Stomach smooth muscle (tissue), 2 donors: ENCODE measurements around the gene ADRM1.

ENCODE experiments used
- H3K27ac ChIP-seq: one replicate; pipeline ENCODE4 v1.7.0; 2013; ENCODE audit warnings: mild to moderate bottlenecking, low read length, inconsistent platforms
- H3K27me3 ChIP-seq, 2 donors: one replicate each; pipeline ENCODE4 v1.7.0; 2013; ENCODE audit warnings: low read length in 2 of 2; ENCODE audit not compliant: insufficient read depth in 2 of 2, control insufficient read depth in 1 of 2
- H3K36me3 ChIP-seq, 2 donors: one replicate each; pipeline ENCODE4 v1.7.0; 2013; ENCODE audit warnings: low read length in 2 of 2; ENCODE audit not compliant: control insufficient read depth in 2 of 2, insufficient read depth in 2 of 2
- H3K4me1 ChIP-seq: one replicate; pipeline ENCODE4 v1.7.0; 2013; ENCODE audit warnings: low read length; ENCODE audit not compliant: control insufficient read depth, insufficient read depth
- H3K4me3 ChIP-seq, 2 donors: one replicate each; pipeline ENCODE4 v1.7.0; 2013; ENCODE audit warnings: low read length in 2 of 2
- H3K9ac ChIP-seq, 2 donors: one replicate each; pipeline ENCODE4 v1.7.0; 2013; ENCODE audit warnings: low read length in 2 of 2, mild to moderate bottlenecking in 1 of 2
- H3K9me3 ChIP-seq, 2 donors: one replicate each; pipeline ENCODE4 v1.7.0; 2013; ENCODE audit warnings: low read length in 2 of 2; ENCODE audit not compliant: control insufficient read depth in 2 of 2
- donor health status: healthy.
- donor health status: Pancreatic carcinoma.

The ADRM1 gene

GRCh38 chr20:62298577-62299249, 4.1 kb upstream of the ADRM1 start:
- Histone ChIP-seq H3K9me3 (no peaks in the 10 kb centered on the region), H3K9ac (no peak overlapping the region), H3K36me3 (peaks cover 8 to 24% of the 10 kb centered on the region in 2 donors), H3K27ac (no peak overlapping the region), H3K4me3 (no peak overlapping the region), H3K4me1 (peaks cover 10% of the 10 kb centered on the region), H3K27me3 (no peaks in the 10 kb centered on the region)

DNA sequence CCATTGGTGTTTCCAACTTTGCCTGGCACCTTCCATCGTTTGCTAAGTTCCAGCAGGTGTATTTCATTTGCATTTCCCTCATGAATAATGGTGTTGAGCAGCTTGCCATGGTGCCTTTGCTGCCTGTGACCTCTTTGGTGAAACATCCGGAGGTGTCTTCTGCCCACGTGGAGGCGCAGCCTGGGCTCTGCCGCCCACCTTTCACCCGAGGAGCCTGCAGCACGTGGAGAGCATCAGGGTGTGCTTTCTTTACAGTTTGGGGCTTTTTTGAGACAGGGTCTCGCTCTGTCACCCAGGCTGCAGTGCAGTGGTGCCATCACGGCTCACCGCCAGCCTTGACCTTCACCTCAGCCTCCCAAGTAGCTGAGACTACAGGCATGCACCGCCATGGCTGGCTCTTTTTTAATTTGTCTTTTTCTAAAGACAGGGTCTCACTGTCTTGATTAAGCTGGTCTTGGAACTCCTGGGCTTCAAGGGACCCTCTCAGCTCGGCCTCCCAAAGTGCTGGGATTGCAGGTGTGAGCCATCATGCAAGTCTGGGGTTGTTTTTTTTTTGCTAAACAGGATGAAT, 3.0 kb upstream of the ADRM1 start:
- peaks cover 20% of the 10 kb centered on the region for H3K4me1 ChIP-seq
- no peaks in the 10 kb centered on the region for H3K9me3 ChIP-seq
- no peak overlapping the region for H3K9ac ChIP-seq
- H3K4me3 ChIP-seq = no peak overlapping the region
- no peak overlapping the region for H3K27ac ChIP-seq
- H3K36me3 ChIP-seq = peaks cover 11 to 16% of the 10 kb centered on the region in 2 donors
- no peaks in the 10 kb centered on the region for H3K27me3 ChIP-seq

DNA sequence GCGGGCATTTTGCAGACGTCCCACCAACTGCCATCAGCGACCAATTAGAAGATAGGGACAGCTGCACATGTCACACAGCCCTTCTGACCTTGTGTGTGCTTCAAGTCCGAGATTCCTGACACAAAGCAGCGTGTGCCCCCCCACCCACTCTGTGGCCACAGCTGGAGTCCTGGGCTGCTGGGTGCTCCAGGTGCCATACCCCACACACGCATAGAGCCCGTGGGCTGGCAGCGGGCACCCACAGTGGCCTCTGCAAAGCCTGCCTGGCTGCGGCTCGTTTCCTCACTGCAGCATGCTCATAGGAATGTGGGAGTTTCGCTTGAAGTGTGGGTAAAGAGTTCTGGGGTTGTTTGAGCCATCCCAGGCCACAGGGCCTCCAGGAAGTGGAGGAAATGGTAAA, 2.5 kb upstream of the ADRM1 start:
- Histone ChIP-seq H3K27ac (no peak overlapping the region), H3K4me1 (peaks cover 25% of the 10 kb centered on the region), H3K4me3 (no peak overlapping the region), H3K27me3 (no peaks in the 10 kb centered on the region), H3K9ac (no peak overlapping the region), H3K9me3 (no peaks in the 10 kb centered on the region), H3K36me3 (peaks cover 8 to 16% of the 10 kb centered on the region in 2 donors)

- H3K9me3 ChIP-seq = no peaks in the 10 kb centered on the region
- no peaks in the 10 kb centered on the region for H3K27me3 ChIP-seq
- H3K27ac ChIP-seq = no peak overlapping the region
- peaks cover 34% of the 10 kb centered on the region for H3K4me1 ChIP-seq
- H3K36me3 ChIP-seq = peaks cover 5 to 15% of the 10 kb centered on the region in 2 donors
- H3K9ac ChIP-seq = no peak overlapping the region
- H3K4me3 ChIP-seq = no peak overlapping the region
Measured at GRCh38 chr20:62301111-62301668, 1.6 kb upstream of the ADRM1 start.

DNA sequence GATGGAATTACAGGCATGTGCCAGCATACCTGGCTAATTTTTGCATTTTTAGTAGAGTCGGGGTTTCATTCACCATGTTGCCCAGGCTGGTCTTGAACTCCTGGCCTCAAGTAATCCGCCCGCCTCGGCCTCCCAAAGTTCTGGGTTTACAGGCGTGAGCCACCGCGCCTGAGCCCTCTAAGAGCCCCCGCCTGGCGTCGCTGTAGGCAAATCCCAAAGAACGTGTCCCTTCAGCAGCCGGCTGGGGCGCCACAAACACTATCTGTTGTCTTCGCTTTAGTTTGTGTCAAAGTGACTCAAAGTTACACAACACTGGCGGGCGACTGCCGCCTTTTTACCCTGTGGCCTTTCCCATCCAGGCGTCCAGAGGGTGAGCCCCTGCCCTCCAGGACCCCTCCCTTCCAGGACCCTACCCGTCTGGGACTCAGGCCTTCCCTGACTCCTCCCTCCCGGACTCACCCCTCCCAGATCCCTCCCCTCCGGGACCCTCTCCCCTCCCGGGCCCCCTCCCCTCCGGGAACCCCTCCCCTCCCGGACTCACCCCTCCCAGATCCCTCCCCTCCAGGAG, 940 bp upstream of the ADRM1 start:
- Histone ChIP-seq H3K9ac (peak overlapping the region; percentile 71 to 88), H3K27me3 (no peaks in the 10 kb centered on the region), H3K4me1 (peaks cover 40% of the 10 kb centered on the region), H3K36me3 (peaks cover 12 to 14% of the 10 kb centered on the region in 2 donors), H3K4me3 (peak overlapping the region; percentile 72 to 83), H3K9me3 (no peaks in the 10 kb centered on the region), H3K27ac (peak overlapping the region; percentile 96)

- H3K4me1 ChIP-seq = peaks cover 47% of the 10 kb centered on the region
- no peaks in the 10 kb centered on the region for H3K27me3 ChIP-seq
Measured at GRCh38 chr20:62303062-62303339, 204 bp downstream of the ADRM1 start.

DNA sequence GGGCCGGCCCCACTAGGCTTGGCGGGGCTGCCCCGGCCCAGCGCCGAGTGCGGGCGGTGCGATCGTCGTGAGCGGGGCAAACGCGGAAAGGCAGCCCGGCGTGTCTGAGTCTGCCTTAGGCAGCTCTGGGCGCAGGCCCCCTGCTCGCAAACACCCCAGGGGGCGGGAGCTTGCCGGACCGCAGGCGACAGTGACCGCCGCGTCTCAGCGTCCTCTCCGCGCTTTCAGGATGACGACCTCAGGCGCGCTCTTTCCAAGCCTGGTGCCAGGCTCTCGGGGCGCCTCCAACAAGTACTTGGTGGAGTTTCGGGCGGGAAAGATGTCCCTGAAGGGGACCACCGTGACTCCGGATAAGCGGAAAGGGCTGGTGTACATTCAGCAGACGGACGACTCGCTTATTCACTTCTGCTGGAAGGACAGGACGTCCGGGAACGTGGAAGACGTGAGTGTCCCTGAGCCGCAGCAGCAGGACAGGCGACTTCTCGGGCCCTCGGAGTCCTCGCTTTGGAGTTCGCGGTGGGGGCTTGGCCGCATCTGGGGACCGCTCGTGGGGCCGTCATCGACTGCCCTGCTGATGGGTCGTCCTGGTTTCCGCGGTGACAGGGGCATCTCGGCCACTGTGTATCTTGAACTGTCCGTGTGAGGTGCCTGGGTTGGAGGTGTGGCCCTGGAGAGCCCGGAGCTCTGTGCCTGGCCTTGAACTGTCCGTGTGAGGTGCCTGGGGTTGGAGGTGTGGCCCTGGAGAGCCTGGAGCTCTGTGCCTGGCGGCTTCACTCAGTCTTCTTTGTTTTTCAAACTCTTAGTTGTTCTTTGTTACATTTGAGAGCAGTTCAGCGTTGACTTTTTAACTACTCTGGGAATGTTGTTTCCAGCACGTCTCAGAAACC, 786 bp downstream of the ADRM1 start:
- peaks cover 51% of the 10 kb centered on the region for H3K4me1 ChIP-seq
- peak overlapping the region; percentile 96 for H3K27ac ChIP-seq
- H3K9ac ChIP-seq = peak overlapping the region; percentile 58 to 80
- no peaks in the 10 kb centered on the region for H3K27me3 ChIP-seq
- peak overlapping the region; percentile 58 to 83 for H3K4me3 ChIP-seq
- H3K9me3 ChIP-seq = no peaks in the 10 kb centered on the region
- peaks cover 27 to 30% of the 10 kb centered on the region in 2 donors for H3K36me3 ChIP-seq

More at GRCh38 chr20:62303062-62303339, 204 bp downstream of the ADRM1 start:
- peaks cover 21 to 24% of the 10 kb centered on the region in 2 donors for H3K36me3 ChIP-seq
- peak overlapping the region; percentile 58 to 83 for H3K4me3 ChIP-seq
- no peaks in the 10 kb centered on the region for H3K9me3 ChIP-seq
- H3K9ac ChIP-seq = peak overlapping the region; percentile 58 to 80
- H3K27ac ChIP-seq = peak overlapping the region; percentile 96

DNA sequence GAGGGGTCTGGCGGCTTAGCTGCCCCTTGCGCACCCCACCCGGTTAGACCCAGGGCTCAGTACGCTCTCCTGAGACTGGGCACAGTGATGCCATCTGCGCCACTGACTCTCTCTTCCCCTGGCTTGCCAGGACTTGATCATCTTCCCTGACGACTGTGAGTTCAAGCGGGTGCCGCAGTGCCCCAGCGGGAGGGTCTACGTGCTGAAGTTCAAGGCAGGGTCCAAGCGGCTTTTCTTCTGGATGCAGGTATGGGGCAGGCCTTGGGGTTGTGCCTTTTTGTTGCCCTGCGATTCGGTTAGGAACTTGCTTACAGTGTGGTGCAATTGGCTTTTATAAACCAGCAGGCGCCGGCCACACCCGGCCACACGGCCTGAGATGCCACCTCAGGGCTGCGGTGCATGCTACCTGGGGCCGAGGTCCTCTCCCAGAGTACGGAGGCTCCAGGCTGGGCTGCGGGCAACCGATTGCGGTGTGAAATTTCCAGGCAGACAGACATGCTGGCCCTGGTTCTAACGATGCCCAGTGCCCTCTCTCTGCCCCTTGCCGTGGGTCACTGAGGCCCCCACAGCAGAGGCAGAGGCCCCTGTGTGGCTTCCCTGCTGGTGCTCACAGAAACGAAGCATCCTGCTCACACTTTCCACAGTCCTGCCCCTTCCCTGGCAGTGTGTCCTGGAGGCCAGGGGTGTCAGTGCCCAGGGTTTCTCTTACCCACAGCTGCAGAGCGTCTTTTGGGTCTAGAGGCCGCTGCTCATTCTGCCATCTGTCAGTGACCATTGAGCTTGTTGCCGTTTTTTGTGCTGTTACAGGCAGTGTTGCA, 1.7 kb downstream of the ADRM1 start:
- H3K9me3 ChIP-seq = no peaks in the 10 kb centered on the region
- H3K27me3 ChIP-seq = no peaks in the 10 kb centered on the region
- H3K4me1 ChIP-seq = peaks cover 51% of the 10 kb centered on the region
- H3K9ac ChIP-seq = peak overlapping the region; percentile 58 to 80
- peak overlapping the region; percentile 58 to 83 for H3K4me3 ChIP-seq
- peak overlapping the region; percentile 96 for H3K27ac ChIP-seq
- H3K36me3 ChIP-seq = peaks cover 32% of the 10 kb centered on the region in 2 donors

GRCh38 chr20:62305149-62305764, 2.5 kb downstream of the ADRM1 start:
- peak overlapping the region; percentile 96 for H3K27ac ChIP-seq
- no peaks in the 10 kb centered on the region for H3K9me3 ChIP-seq
- peaks cover 32% of the 10 kb centered on the region in 2 donors for H3K36me3 ChIP-seq
- no peak overlapping the region for H3K4me3 ChIP-seq
- H3K9ac ChIP-seq = no peak overlapping the region
- no peaks in the 10 kb centered on the region for H3K27me3 ChIP-seq
- H3K4me1 ChIP-seq = peaks cover 53% of the 10 kb centered on the region
